ENCODE measurements around the gene LGALS7.

DNA sequence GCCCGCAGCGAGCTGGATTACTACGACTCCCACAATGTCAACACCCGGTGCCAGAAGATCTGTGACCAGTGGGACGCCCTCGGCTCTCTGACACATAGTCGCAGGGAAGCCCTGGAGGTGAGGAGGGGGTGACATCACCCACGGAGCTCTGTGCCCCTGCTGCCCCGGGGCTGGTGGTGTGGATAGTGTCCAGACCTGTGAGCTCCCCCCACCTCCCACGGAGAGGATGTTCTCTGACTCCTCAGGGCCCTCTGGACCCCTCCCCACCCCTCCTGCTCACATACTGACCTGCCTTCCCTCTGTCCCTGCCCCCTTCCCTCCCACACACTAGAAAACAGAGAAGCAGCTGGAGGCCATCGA is 49.7 kb downstream of the LGALS7 start:
- TF ChIP-seq, protein P1, sequence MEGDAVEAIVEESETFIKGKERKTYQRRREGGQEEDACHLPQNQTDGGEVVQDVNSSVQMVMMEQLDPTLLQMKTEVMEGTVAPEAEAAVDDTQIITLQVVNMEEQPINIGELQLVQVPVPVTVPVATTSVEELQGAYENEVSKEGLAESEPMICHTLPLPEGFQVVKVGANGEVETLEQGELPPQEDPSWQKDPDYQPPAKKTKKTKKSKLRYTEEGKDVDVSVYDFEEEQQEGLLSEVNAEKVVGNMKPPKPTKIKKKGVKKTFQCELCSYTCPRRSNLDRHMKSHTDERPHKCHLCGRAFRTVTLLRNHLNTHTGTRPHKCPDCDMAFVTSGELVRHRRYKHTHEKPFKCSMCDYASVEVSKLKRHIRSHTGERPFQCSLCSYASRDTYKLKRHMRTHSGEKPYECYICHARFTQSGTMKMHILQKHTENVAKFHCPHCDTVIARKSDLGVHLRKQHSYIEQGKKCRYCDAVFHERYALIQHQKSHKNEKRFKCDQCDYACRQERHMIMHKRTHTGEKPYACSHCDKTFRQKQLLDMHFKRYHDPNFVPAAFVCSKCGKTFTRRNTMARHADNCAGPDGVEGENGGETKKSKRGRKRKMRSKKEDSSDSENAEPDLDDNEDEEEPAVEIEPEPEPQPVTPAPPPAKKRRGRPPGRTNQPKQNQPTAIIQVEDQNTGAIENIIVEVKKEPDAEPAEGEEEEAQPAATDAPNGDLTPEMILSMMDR (IDR thresholded peaks at IDR 0.05; ENCODE audit: poor library complexity), result no peak
- TF ChIP-seq EZH2phosphoT487 (IDR thresholded peaks at IDR 0.05; ENCODE audit: low read depth, severe bottlenecking, unreplicated experiment), result no peak
- no peak for TF ChIP-seq EZH2 (IDR thresholded peaks at IDR 0.05; ENCODE audit: borderline replicate concordance)
